ENCODE data around the gene TOX2.

Gene TOX2

GRCh38 chr20:44032583-44033331 lies 118.1 kb downstream of the TOX2 start:
- no peaks in the 10 kb centered on the region for H3K4me1 ChIP-seq
- TF ChIP-seq CTCF (IDR thresholded peaks at IDR 0.05): no peak

GRCh38 chr20:44033344-44033743 lies 118.7 kb downstream of the TOX2 start:
- no peak for TF ChIP-seq CTCF (IDR thresholded peaks at IDR 0.05)
- Histone ChIP-seq H3K36me3 (ENCODE audit: control insufficient read depth, insufficient read depth, low read length) (no peaks in the 10 kb centered on the region), H3K79me2 (no peaks in the 10 kb centered on the region), H3K27ac (no peak overlapping the region), H3K9ac (no peak overlapping the region), H3K27me3 (ENCODE audit: control insufficient read depth, insufficient read depth, low read length) (no peaks in the 10 kb centered on the region), H3K9me3 (ENCODE audit: control insufficient read depth, low read length) (no peaks in the 10 kb centered on the region), H3K4me3 (ENCODE audit: low read depth, low read length) (no peak overlapping the region), H3K4me2 (ENCODE audit: low read length) (no peak overlapping the region), H2AFZ (no peak overlapping the region), H3K4me1 (no peaks in the 10 kb centered on the region)

More at GRCh38 chr20:44032583-44033331, 118.1 kb downstream of the TOX2 start:
- H3K27ac ChIP-seq: no peak overlapping the region
- no peaks in the 10 kb centered on the region for H3K27me3 ChIP-seq (ENCODE audit: control insufficient read depth, insufficient read depth, low read length)
- no peak overlapping the region for H2AFZ ChIP-seq
- no peaks in the 10 kb centered on the region for H3K9me3 ChIP-seq (ENCODE audit: control insufficient read depth, low read length)
- H3K4me2 ChIP-seq (ENCODE audit: low read length): no peak overlapping the region
- H3K4me3 ChIP-seq (ENCODE audit: low read depth, low read length): no peak overlapping the region
- no peaks in the 10 kb centered on the region for H3K79me2 ChIP-seq
- no peaks in the 10 kb centered on the region for H3K36me3 ChIP-seq (ENCODE audit: control insufficient read depth, insufficient read depth, low read length)
- no peak overlapping the region for H3K9ac ChIP-seq

GRCh38 chr20:44033873-44034272 lies 119.2 kb downstream of the TOX2 start:
- Histone ChIP-seq H3K9ac (no peak overlapping the region), H3K36me3 (ENCODE audit: control insufficient read depth, insufficient read depth, low read length) (no peaks in the 10 kb centered on the region), H3K27ac (no peak overlapping the region), H2AFZ (no peak overlapping the region), H3K79me2 (no peaks in the 10 kb centered on the region), H3K9me3 (ENCODE audit: control insufficient read depth, low read length) (no peaks in the 10 kb centered on the region), H3K4me1 (no peaks in the 10 kb centered on the region), H3K27me3 (ENCODE audit: control insufficient read depth, insufficient read depth, low read length) (no peaks in the 10 kb centered on the region), H3K4me3 (ENCODE audit: low read depth, low read length) (no peak overlapping the region), H3K4me2 (ENCODE audit: low read length) (no peak overlapping the region)
- no peak for TF ChIP-seq CTCF (IDR thresholded peaks at IDR 0.05)

- H3K9me3 ChIP-seq (ENCODE audit: control insufficient read depth, low read length): no peaks in the 10 kb centered on the region
- H3K27me3 ChIP-seq (ENCODE audit: control insufficient read depth, insufficient read depth, low read length): no peaks in the 10 kb centered on the region
- no peak overlapping the region for H2AFZ ChIP-seq
Measured at GRCh38 chr20:44034451-44034850, 119.8 kb downstream of the TOX2 start.

More at GRCh38 chr20:44034451-44034850, 119.8 kb downstream of the TOX2 start:
- H3K27ac ChIP-seq: no peak overlapping the region
- H3K4me3 ChIP-seq (ENCODE audit: low read depth, low read length): no peak overlapping the region
- H3K36me3 ChIP-seq (ENCODE audit: control insufficient read depth, insufficient read depth, low read length): no peaks in the 10 kb centered on the region
- no peaks in the 10 kb centered on the region for H3K4me1 ChIP-seq
- no peaks in the 10 kb centered on the region for H3K79me2 ChIP-seq
- H3K4me2 ChIP-seq (ENCODE audit: low read length): no peak overlapping the region
- no peak for TF ChIP-seq CTCF (IDR thresholded peaks at IDR 0.05)
- H3K9ac ChIP-seq: no peak overlapping the region

Measured in parathyroid adenoma (tissue), 2 donors.